Prostate gland (tissue), 2 donors: ENCODE measurements around the gene SOWAHC. TPM values are rescaled to one million over a fixed set of nuclear protein-coding genes. Genes with fewer than 3 reads are reported as not detected.

Source experiments
- DNase-seq: peaks from one replicate; pipeline ENCODE4 v3.0.0-alpha.2; 2019; ENCODE audit warnings: low spot score
- H3K27ac ChIP-seq, 2 donors: fragments of 200-600 bp; sonication (generic); 2 replicates each; pipeline ENCODE4 v1.5.1; 2017 to 2019
- H3K27me3 ChIP-seq: fragments of 200-600 bp; sonication (generic); replicated peaks from 2 replicates; pipeline ENCODE4 v1.5.1; 2019; ENCODE audit not compliant: insufficient read depth
- H3K36me3 ChIP-seq, 2 donors: fragments of 200-600 bp; sonication (generic); 1 replicate in 1 of 2; 2 replicates in 1 of 2; pipeline versions ENCODE4 v1.5.1 to v1.8.1; 2017 to 2019
- H3K4me1 ChIP-seq: fragments of 200-600 bp; sonication (generic); replicated peaks from 2 replicates; pipeline ENCODE4 v1.5.1; 2019
- H3K4me3 ChIP-seq, 2 donors: fragments of 200-600 bp; sonication (generic); 2 replicates each; pipeline ENCODE4 v1.5.1; 2017 to 2019
- H3K9me3 ChIP-seq: fragments of 200-600 bp; sonication (generic); 2 replicates; pipeline ENCODE4 v1.5.1; 2017
- POLR2A ChIP-seq: fragments of 450-650 bp; IDR thresholded peaks from one replicate; pipeline ENCODE4 v1.6.1; 2016; ENCODE audit warnings: antibody characterized with exemption, mild to moderate bottlenecking
- POLR2AphosphoS5 ChIP-seq: sonication (generic); formaldehyde crosslinking; IDR thresholded peaks from one replicate; pipeline ENCODE4 v1.6.1; 2017; ENCODE audit warnings: antibody characterized with exemption
- WGBS: methylation state at CpG from one replicate; pipeline ENCODE4 v1.1.5; 2018; 5-methylcytosine and 5-hydroxymethylcytosine counted together
- intact Hi-C: fragments of 100-400 bp; cut with DNase I; formaldehyde crosslinking; loops from one replicate; pipeline ENCODE4 v1.14.2; 2022
- total RNA-seq, 2 donors: library from RNA; depleted of rRNA; stranded (reverse); fragments of >200 nt; gene quantifications; one replicate each; pipeline ENCODE4 v1.1.0, GENCODE V29; 2016
- TF ChIP-seq, protein P1 (sequence below), 4 experiments: fragments of 200-600 bp in 2 of 4; fragments of 450-650 bp in 2 of 4; sonication (generic) in 2 of 4; IDR thresholded peaks; 1 replicate in 3 of 4; 2 replicates in 1 of 4; pipeline ENCODE4 v1.5.1; 2016 to 2019; ENCODE audit warnings: antibody characterized with exemption in 4 of 4, mild to moderate bottlenecking in 2 of 4, moderate library complexity in 2 of 4

The SOWAHC gene
- total RNA-seq, 2 donors from 2014 or later = 20.7 to 24.9 TPM

DNA sequence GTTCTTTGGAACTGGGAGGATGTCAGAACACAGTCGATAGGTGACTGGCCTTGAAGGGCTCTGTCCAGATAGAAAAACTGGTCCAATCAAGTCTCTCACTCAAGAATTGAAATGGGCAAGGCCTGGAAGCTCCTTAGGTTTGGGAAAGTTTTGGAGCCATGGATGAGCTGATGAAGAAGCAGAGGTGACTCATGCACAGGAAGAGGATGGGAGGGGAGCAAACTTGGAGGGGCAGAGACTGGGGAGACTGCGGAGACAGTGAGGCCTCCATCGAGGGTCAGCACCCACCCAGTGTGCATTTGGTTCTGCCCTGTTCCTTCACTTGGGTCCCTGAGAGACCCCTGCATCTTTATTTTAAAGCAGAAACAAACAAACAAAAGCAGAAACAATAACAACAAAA is 41.1 kb downstream of the SOWAHC start:
- Histone ChIP-seq H3K4me1 (no peaks in the 10 kb centered on the region), H3K36me3 (no peaks in the 10 kb centered on the region), H3K4me3 (no peak overlapping the region), H3K27ac (no peak overlapping the region), H3K9me3 (no peaks in the 10 kb centered on the region), H3K27me3 (no peaks in the 10 kb centered on the region)
- intact Hi-C loops = no loop called here
- DNase-seq = no peak
- WGBS = 77% methylated on average over 3 of the region's 3 CpGs
- TF ChIP-seq POLR2AphosphoS5 (no peak), POLR2A (no peak)
- TF ChIP-seq, protein P1, sequence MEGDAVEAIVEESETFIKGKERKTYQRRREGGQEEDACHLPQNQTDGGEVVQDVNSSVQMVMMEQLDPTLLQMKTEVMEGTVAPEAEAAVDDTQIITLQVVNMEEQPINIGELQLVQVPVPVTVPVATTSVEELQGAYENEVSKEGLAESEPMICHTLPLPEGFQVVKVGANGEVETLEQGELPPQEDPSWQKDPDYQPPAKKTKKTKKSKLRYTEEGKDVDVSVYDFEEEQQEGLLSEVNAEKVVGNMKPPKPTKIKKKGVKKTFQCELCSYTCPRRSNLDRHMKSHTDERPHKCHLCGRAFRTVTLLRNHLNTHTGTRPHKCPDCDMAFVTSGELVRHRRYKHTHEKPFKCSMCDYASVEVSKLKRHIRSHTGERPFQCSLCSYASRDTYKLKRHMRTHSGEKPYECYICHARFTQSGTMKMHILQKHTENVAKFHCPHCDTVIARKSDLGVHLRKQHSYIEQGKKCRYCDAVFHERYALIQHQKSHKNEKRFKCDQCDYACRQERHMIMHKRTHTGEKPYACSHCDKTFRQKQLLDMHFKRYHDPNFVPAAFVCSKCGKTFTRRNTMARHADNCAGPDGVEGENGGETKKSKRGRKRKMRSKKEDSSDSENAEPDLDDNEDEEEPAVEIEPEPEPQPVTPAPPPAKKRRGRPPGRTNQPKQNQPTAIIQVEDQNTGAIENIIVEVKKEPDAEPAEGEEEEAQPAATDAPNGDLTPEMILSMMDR (IDR thresholded peaks at IDR 0.05) = no peak

- 79% methylated on average over 9 of the region's 9 CpGs for WGBS
- Histone ChIP-seq H3K36me3 (no peaks in the 10 kb centered on the region), H3K27ac (no peak overlapping the region), H3K4me1 (no peaks in the 10 kb centered on the region), H3K27me3 (no peaks in the 10 kb centered on the region), H3K4me3 (no peak overlapping the region), H3K9me3 (no peaks in the 10 kb centered on the region)
- intact Hi-C loops = no loop called here
- TF ChIP-seq, protein P1 (IDR thresholded peaks at IDR 0.05) = no peak
- no peak for TF ChIP-seq POLR2AphosphoS5
- no peak for TF ChIP-seq POLR2A
- DNase-seq = no peak
These were observed 45.4 kb downstream of the SOWAHC start for GRCh38 chr2:109659396-109660045.

- DNase-seq = no peak
These were observed 46.1 kb downstream of the SOWAHC start for GRCh38 chr2:109660046-109660860.

GRCh38 chr2:109662889-109663288 is 48.7 kb downstream of the SOWAHC start:
- H3K27ac ChIP-seq = no peak overlapping the region
- no peaks in the 10 kb centered on the region for H3K36me3 ChIP-seq
- no peaks in the 10 kb centered on the region for H3K9me3 ChIP-seq
- no peak overlapping the region for H3K4me3 ChIP-seq
- intact Hi-C loops = no loop called here
- no peaks in the 10 kb centered on the region for H3K4me1 ChIP-seq
- H3K27me3 ChIP-seq = no peaks in the 10 kb centered on the region
- no peak for DNase-seq
- TF ChIP-seq, protein P1 (IDR thresholded peaks at IDR 0.05) = peak in 1 of 4 experiments; percentile 22
- TF ChIP-seq POLR2A (no peak), POLR2AphosphoS5 (no peak)

More at GRCh38 chr2:109660046-109660860, 46.1 kb downstream of the SOWAHC start:
- intact Hi-C loops = no loop called here
- Histone ChIP-seq H3K27me3 (no peaks in the 10 kb centered on the region), H3K9me3 (no peaks in the 10 kb centered on the region), H3K36me3 (no peaks in the 10 kb centered on the region), H3K27ac (no peak overlapping the region), H3K4me1 (no peaks in the 10 kb centered on the region), H3K4me3 (no peak overlapping the region)
- TF ChIP-seq POLR2AphosphoS5 = no peak
- no peak for TF ChIP-seq POLR2A
- TF ChIP-seq, protein P1 (IDR thresholded peaks at IDR 0.05) = no peak
- 75% methylated on average over 3 of the region's 3 CpGs for WGBS
